Measurements from ENCODE around the gene ABCC10.
"Not testable (repeated sequence)": the region's sequence is repeated elsewhere in the genome, so short reads cannot be mapped to it uniquely, and the experiment has no call there.

The ABCC10 gene

GRCh38 chr6:43393133-43393532 is 34.2 kb upstream of the ABCC10 start:
- not testable (repeated sequence) for H3K36me3 ChIP-seq (ENCODE audit: control insufficient read depth in 1 of 2, insufficient read depth in 2 of 2, low read length in 2 of 2); H3K27me3 ChIP-seq (ENCODE audit: low read depth, low read length); H3K9me3 ChIP-seq (ENCODE audit: control insufficient read depth in 1 of 2, low read length in 2 of 2); H3K27ac ChIP-seq (ENCODE audit: low read length); H3K4me1 ChIP-seq (ENCODE audit: control insufficient read depth in 1 of 2, insufficient read depth in 2 of 2, low read length in 2 of 2)
- peak overlapping the region in 1 of 2 donors; percentile 28 for H3K4me3 ChIP-seq (ENCODE audit: low read depth in 1 of 2, low read length in 2 of 2)

- H3K9me3 ChIP-seq (ENCODE audit: control insufficient read depth in 1 of 2, low read length in 2 of 2) = no peaks in the 10 kb centered on the region
- peaks cover 0 to 3% of the 10 kb centered on the region in 2 donors for H3K4me1 ChIP-seq (ENCODE audit: control insufficient read depth in 1 of 2, insufficient read depth in 2 of 2, low read length in 2 of 2)
- no peak overlapping the region for H3K27ac ChIP-seq (ENCODE audit: low read length)
- H3K4me3 ChIP-seq (ENCODE audit: low read depth in 1 of 2, low read length in 2 of 2) = peak overlapping the region in 1 of 2 donors; percentile 28
- H3K36me3 ChIP-seq (ENCODE audit: control insufficient read depth in 1 of 2, insufficient read depth in 2 of 2, low read length in 2 of 2) = no peaks in the 10 kb centered on the region
- H3K27me3 ChIP-seq (ENCODE audit: low read depth, low read length) = no peaks in the 10 kb centered on the region
These were observed 33.7 kb upstream of the ABCC10 start for GRCh38 chr6:43393602-43394001.

GRCh38 chr6:43394982-43395381 is 32.4 kb upstream of the ABCC10 start:
- H3K4me3 ChIP-seq (ENCODE audit: low read depth in 1 of 2, low read length in 2 of 2) = no peak overlapping the region
- no peaks in the 10 kb centered on the region for H3K9me3 ChIP-seq (ENCODE audit: control insufficient read depth in 1 of 2, low read length in 2 of 2)
- H3K4me1 ChIP-seq (ENCODE audit: control insufficient read depth in 1 of 2, insufficient read depth in 2 of 2, low read length in 2 of 2) = peaks cover 0 to 3% of the 10 kb centered on the region in 2 donors
- no peaks in the 10 kb centered on the region for H3K36me3 ChIP-seq (ENCODE audit: control insufficient read depth in 1 of 2, insufficient read depth in 2 of 2, low read length in 2 of 2)
- H3K27ac ChIP-seq (ENCODE audit: low read length) = no peak overlapping the region
- no peaks in the 10 kb centered on the region for H3K27me3 ChIP-seq (ENCODE audit: low read depth, low read length)

GRCh38 chr6:43395776-43396175 is 31.6 kb upstream of the ABCC10 start:
- H3K9me3 ChIP-seq (ENCODE audit: control insufficient read depth in 1 of 2, low read length in 2 of 2) = no peaks in the 10 kb centered on the region
- no peaks in the 10 kb centered on the region for H3K27me3 ChIP-seq (ENCODE audit: low read depth, low read length)
- no peak overlapping the region for H3K4me3 ChIP-seq (ENCODE audit: low read depth in 1 of 2, low read length in 2 of 2)
- peaks cover 0 to 3% of the 10 kb centered on the region in 2 donors for H3K4me1 ChIP-seq (ENCODE audit: control insufficient read depth in 1 of 2, insufficient read depth in 2 of 2, low read length in 2 of 2)
- H3K36me3 ChIP-seq (ENCODE audit: control insufficient read depth in 1 of 2, insufficient read depth in 2 of 2, low read length in 2 of 2) = no peaks in the 10 kb centered on the region
- no peak overlapping the region for H3K27ac ChIP-seq (ENCODE audit: low read length)

- Histone ChIP-seq H3K36me3 (ENCODE audit: control insufficient read depth in 1 of 2, insufficient read depth in 2 of 2, low read length in 2 of 2) (no peaks in the 10 kb centered on the region), H3K27ac (ENCODE audit: low read length) (no peak overlapping the region), H3K9me3 (ENCODE audit: control insufficient read depth in 1 of 2, low read length in 2 of 2) (no peaks in the 10 kb centered on the region), H3K27me3 (ENCODE audit: low read depth, low read length) (no peaks in the 10 kb centered on the region), H3K4me1 (ENCODE audit: control insufficient read depth in 1 of 2, insufficient read depth in 2 of 2, low read length in 2 of 2) (peaks cover 0 to 3% of the 10 kb centered on the region in 2 donors), H3K4me3 (ENCODE audit: low read depth in 1 of 2, low read length in 2 of 2) (no peak overlapping the region)
These were observed 30.8 kb upstream of the ABCC10 start for GRCh38 chr6:43396408-43397149.

- Histone ChIP-seq H3K27ac (ENCODE audit: low read length) (no peak overlapping the region), H3K36me3 (ENCODE audit: control insufficient read depth in 1 of 2, insufficient read depth in 2 of 2, low read length in 2 of 2) (no peaks in the 10 kb centered on the region), H3K4me1 (ENCODE audit: control insufficient read depth in 1 of 2, insufficient read depth in 2 of 2, low read length in 2 of 2) (no peaks in the 10 kb centered on the region), H3K4me3 (ENCODE audit: low read depth in 1 of 2, low read length in 2 of 2) (no peak overlapping the region), H3K9me3 (ENCODE audit: control insufficient read depth in 1 of 2, low read length in 2 of 2) (no peaks in the 10 kb centered on the region), H3K27me3 (ENCODE audit: low read depth, low read length) (no peaks in the 10 kb centered on the region)
These were observed 27.3 kb upstream of the ABCC10 start for GRCh38 chr6:43399932-43400487.

GRCh38 chr6:43401730-43402129 is 25.6 kb upstream of the ABCC10 start:
- no peak overlapping the region for H3K4me3 ChIP-seq (ENCODE audit: low read depth in 1 of 2, low read length in 2 of 2)
- H3K4me1 ChIP-seq (ENCODE audit: control insufficient read depth in 1 of 2, insufficient read depth in 2 of 2, low read length in 2 of 2) = no peaks in the 10 kb centered on the region
- no peaks in the 10 kb centered on the region for H3K9me3 ChIP-seq (ENCODE audit: control insufficient read depth in 1 of 2, low read length in 2 of 2)
- H3K27me3 ChIP-seq (ENCODE audit: low read depth, low read length) = no peaks in the 10 kb centered on the region
- H3K36me3 ChIP-seq (ENCODE audit: control insufficient read depth in 1 of 2, insufficient read depth in 2 of 2, low read length in 2 of 2) = no peaks in the 10 kb centered on the region
- no peak overlapping the region for H3K27ac ChIP-seq (ENCODE audit: low read length)

GRCh38 chr6:43402820-43403219 is 24.5 kb upstream of the ABCC10 start:
- Histone ChIP-seq H3K9me3 (ENCODE audit: control insufficient read depth in 1 of 2, low read length in 2 of 2) (no peaks in the 10 kb centered on the region), H3K27ac (ENCODE audit: low read length) (no peak overlapping the region), H3K4me1 (ENCODE audit: control insufficient read depth in 1 of 2, insufficient read depth in 2 of 2, low read length in 2 of 2) (no peaks in the 10 kb centered on the region), H3K4me3 (ENCODE audit: low read depth in 1 of 2, low read length in 2 of 2) (no peak overlapping the region), H3K36me3 (ENCODE audit: control insufficient read depth in 1 of 2, insufficient read depth in 2 of 2, low read length in 2 of 2) (no peaks in the 10 kb centered on the region), H3K27me3 (ENCODE audit: low read depth, low read length) (no peaks in the 10 kb centered on the region)

- H3K27ac ChIP-seq (ENCODE audit: low read length) = no peak overlapping the region
- H3K4me1 ChIP-seq (ENCODE audit: control insufficient read depth in 1 of 2, insufficient read depth in 2 of 2, low read length in 2 of 2) = no peaks in the 10 kb centered on the region
- H3K36me3 ChIP-seq (ENCODE audit: control insufficient read depth in 1 of 2, insufficient read depth in 2 of 2, low read length in 2 of 2) = no peaks in the 10 kb centered on the region
- H3K27me3 ChIP-seq (ENCODE audit: low read depth, low read length) = no peaks in the 10 kb centered on the region
- no peak overlapping the region for H3K4me3 ChIP-seq (ENCODE audit: low read depth in 1 of 2, low read length in 2 of 2)
- H3K9me3 ChIP-seq (ENCODE audit: control insufficient read depth in 1 of 2, low read length in 2 of 2) = no peaks in the 10 kb centered on the region
These were observed 22.0 kb upstream of the ABCC10 start for GRCh38 chr6:43405354-43405753.

- H3K27me3 ChIP-seq (ENCODE audit: low read depth, low read length) = no peaks in the 10 kb centered on the region
- no peaks in the 10 kb centered on the region for H3K9me3 ChIP-seq (ENCODE audit: control insufficient read depth in 1 of 2, low read length in 2 of 2)
- H3K27ac ChIP-seq (ENCODE audit: low read length) = no peak overlapping the region
- no peaks in the 10 kb centered on the region for H3K36me3 ChIP-seq (ENCODE audit: control insufficient read depth in 1 of 2, insufficient read depth in 2 of 2, low read length in 2 of 2)
- H3K4me1 ChIP-seq (ENCODE audit: control insufficient read depth in 1 of 2, insufficient read depth in 2 of 2, low read length in 2 of 2) = no peaks in the 10 kb centered on the region
- no peak overlapping the region for H3K4me3 ChIP-seq (ENCODE audit: low read depth in 1 of 2, low read length in 2 of 2)
These were observed 20.0 kb upstream of the ABCC10 start for GRCh38 chr6:43407296-43407695.

- H3K9me3 ChIP-seq (ENCODE audit: control insufficient read depth in 1 of 2, low read length in 2 of 2) = no peaks in the 10 kb centered on the region
- no peak overlapping the region for H3K27ac ChIP-seq (ENCODE audit: low read length)
- H3K36me3 ChIP-seq (ENCODE audit: control insufficient read depth in 1 of 2, insufficient read depth in 2 of 2, low read length in 2 of 2) = no peaks in the 10 kb centered on the region
- H3K27me3 ChIP-seq (ENCODE audit: low read depth, low read length) = no peaks in the 10 kb centered on the region
- H3K4me1 ChIP-seq (ENCODE audit: control insufficient read depth in 1 of 2, insufficient read depth in 2 of 2, low read length in 2 of 2) = no peaks in the 10 kb centered on the region
- H3K4me3 ChIP-seq (ENCODE audit: low read depth in 1 of 2, low read length in 2 of 2) = no peak overlapping the region
These were observed 19.1 kb upstream of the ABCC10 start for GRCh38 chr6:43408259-43408658.

GRCh38 chr6:43410776-43411175 is 16.6 kb upstream of the ABCC10 start:
- not testable (repeated sequence) for H3K9me3 ChIP-seq (ENCODE audit: control insufficient read depth in 1 of 2, low read length in 2 of 2); H3K27ac ChIP-seq (ENCODE audit: low read length); H3K36me3 ChIP-seq (ENCODE audit: control insufficient read depth in 1 of 2, insufficient read depth in 2 of 2, low read length in 2 of 2); H3K4me1 ChIP-seq (ENCODE audit: control insufficient read depth in 1 of 2, insufficient read depth in 2 of 2, low read length in 2 of 2); H3K27me3 ChIP-seq (ENCODE audit: low read depth, low read length); H3K4me3 ChIP-seq (ENCODE audit: low read depth in 1 of 2, low read length in 2 of 2)
